ENCODE measurements around the gene ZNF622.
"Not testable (repeated sequence)": the region's sequence is repeated elsewhere in the genome, so short reads cannot be mapped to it uniquely, and the experiment has no call there.

ZNF622 gene

GRCh38 chr5:16464664-16465543 lies 696 bp downstream of the ZNF622 start:
- TF ChIP-seq GATA1 (IDR thresholded peaks at IDR 0.05; ENCODE audit: low read depth, low read length) (no peak), POLR2A (IDR thresholded peaks at IDR 0.05; ENCODE audit: low read length) (no peak)
- DNase-seq, result peak; percentile 35 to 49

GRCh38 chr5:16464231-16464630 lies 1.4 kb downstream of the ZNF622 start:
- peak in 1 of 2 experiments; percentile 12 for DNase-seq
- TF ChIP-seq POLR2A (IDR thresholded peaks at IDR 0.05; ENCODE audit: low read length) (no peak), GATA1 (IDR thresholded peaks at IDR 0.05; ENCODE audit: low read depth, low read length) (no peak)

GRCh38 chr5:16461782-16462181 lies 3.8 kb downstream of the ZNF622 start:
- no peak for DNase-seq

GRCh38 chr5:16461026-16461425 lies 4.6 kb downstream of the ZNF622 start:
- no peak for TF ChIP-seq POLR2A (IDR thresholded peaks at IDR 0.05; ENCODE audit: low read length)
- TF ChIP-seq GATA1 (IDR thresholded peaks at IDR 0.05; ENCODE audit: low read depth, low read length), result no peak
- no peak for DNase-seq

More at GRCh38 chr5:16461782-16462181, 3.8 kb downstream of the ZNF622 start:
- TF ChIP-seq POLR2A (IDR thresholded peaks at IDR 0.05; ENCODE audit: low read length) (no peak), GATA1 (IDR thresholded peaks at IDR 0.05; ENCODE audit: low read depth, low read length) (no peak)

- no peak for DNase-seq
- TF ChIP-seq GATA1 (IDR thresholded peaks at IDR 0.05; ENCODE audit: low read depth, low read length), result no peak
- no peak for TF ChIP-seq POLR2A (IDR thresholded peaks at IDR 0.05; ENCODE audit: low read length)
Measured at GRCh38 chr5:16459451-16459850, 6.1 kb downstream of the ZNF622 start.

- TF ChIP-seq GATA1 (IDR thresholded peaks at IDR 0.05; ENCODE audit: low read depth, low read length) (no peak), POLR2A (IDR thresholded peaks at IDR 0.05; ENCODE audit: low read length) (no peak)
- no peak for DNase-seq
Measured at GRCh38 chr5:16457853-16458252, 7.7 kb downstream of the ZNF622 start.

GRCh38 chr5:16457451-16457850 lies 8.1 kb downstream of the ZNF622 start:
- TF ChIP-seq POLR2A (IDR thresholded peaks at IDR 0.05; ENCODE audit: low read length) (no peak), GATA1 (IDR thresholded peaks at IDR 0.05; ENCODE audit: low read depth, low read length) (no peak)
- DNase-seq, result no peak

- TF ChIP-seq GATA1 (IDR thresholded peaks at IDR 0.05; ENCODE audit: low read depth, low read length) (no peak), POLR2A (IDR thresholded peaks at IDR 0.05; ENCODE audit: low read length) (no peak)
- peak; percentile 69 to 80 for DNase-seq
Measured at GRCh38 chr5:16456103-16456832, 9.3 kb downstream of the ZNF622 start.

GRCh38 chr5:16455668-16456067 lies 9.9 kb downstream of the ZNF622 start:
- TF ChIP-seq POLR2A (IDR thresholded peaks at IDR 0.05; ENCODE audit: low read length), result no peak
- no peak for TF ChIP-seq GATA1 (IDR thresholded peaks at IDR 0.05; ENCODE audit: low read depth, low read length)
- peak in 1 of 2 experiments; percentile 16 for DNase-seq

GRCh38 chr5:16454686-16455085 lies 10.9 kb downstream of the ZNF622 start:
- TF ChIP-seq GATA1 (IDR thresholded peaks at IDR 0.05; ENCODE audit: low read depth, low read length) (no peak), POLR2A (IDR thresholded peaks at IDR 0.05; ENCODE audit: low read length) (no peak)
- peak in 1 of 2 experiments; percentile 2 for DNase-seq

GRCh38 chr5:16453609-16454008 lies 12.0 kb downstream of the ZNF622 start:
- TF ChIP-seq POLR2A (IDR thresholded peaks at IDR 0.05; ENCODE audit: low read length) (no peak), GATA1 (IDR thresholded peaks at IDR 0.05; ENCODE audit: low read depth, low read length) (no peak)
- DNase-seq, result no peak

GRCh38 chr5:16450163-16450562 lies 15.4 kb downstream of the ZNF622 start:
- DNase-seq, result no peak
- TF ChIP-seq POLR2A (IDR thresholded peaks at IDR 0.05; ENCODE audit: low read length), result no peak
- TF ChIP-seq GATA1 (IDR thresholded peaks at IDR 0.05; ENCODE audit: low read depth, low read length), result no peak

GRCh38 chr5:16446993-16447392 lies 18.6 kb downstream of the ZNF622 start:
- DNase-seq, result peak; percentile 30 to 32
- TF ChIP-seq GATA1 (IDR thresholded peaks at IDR 0.05; ENCODE audit: low read depth, low read length), result no peak
- TF ChIP-seq POLR2A (IDR thresholded peaks at IDR 0.05; ENCODE audit: low read length), result no peak

GRCh38 chr5:16437977-16438376 lies 27.6 kb downstream of the ZNF622 start:
- TF ChIP-seq POLR2A (IDR thresholded peaks at IDR 0.05; ENCODE audit: low read length) (no peak), GATA1 (IDR thresholded peaks at IDR 0.05; ENCODE audit: low read depth, low read length) (no peak)
- no peak for DNase-seq

- DNase-seq, result not testable (repeated sequence)
Measured at GRCh38 chr5:16436065-16436682, 29.4 kb downstream of the ZNF622 start.
